Omental fat pad (tissue), 4 donors: ENCODE results near the gene PKMYT1. TPM values are rescaled to one million over a fixed set of nuclear protein-coding genes. Genes with fewer than 3 reads are reported as not detected.

Source experiments
- ATAC-seq: fragments of 150-250 bp; one replicate; pipeline ENCODE4 v1.9.1; 2016; ENCODE audit warnings: mild to moderate bottlenecking, moderate library complexity; ENCODE audit not compliant: low FRiP score
- DNase-seq: peaks from one replicate; pipeline ENCODE4 v3.0.0-alpha.2; 2019; ENCODE audit warnings: low spot score
- total RNA-seq, 4 donors: library from RNA; depleted of rRNA; stranded (reverse); fragments of >200 nt; gene quantifications; one replicate each; pipeline ENCODE4 v1.1.0, GENCODE V29; 2016
- TF ChIP-seq, protein P1 (sequence below), 3 donors: fragments of 450-650 bp; IDR thresholded peaks; one replicate each; pipeline ENCODE4 v1.5.1; 2016 to 2017; ENCODE audit warnings: antibody characterized with exemption in 3 of 3, mild to moderate bottlenecking in 3 of 3, moderate library complexity in 2 of 3

PKMYT1 gene
- total RNA-seq, 4 donors from 2014 or later, result 0.25 to 1.7 (median 0.79) TPM; not detected in 1

DNA sequence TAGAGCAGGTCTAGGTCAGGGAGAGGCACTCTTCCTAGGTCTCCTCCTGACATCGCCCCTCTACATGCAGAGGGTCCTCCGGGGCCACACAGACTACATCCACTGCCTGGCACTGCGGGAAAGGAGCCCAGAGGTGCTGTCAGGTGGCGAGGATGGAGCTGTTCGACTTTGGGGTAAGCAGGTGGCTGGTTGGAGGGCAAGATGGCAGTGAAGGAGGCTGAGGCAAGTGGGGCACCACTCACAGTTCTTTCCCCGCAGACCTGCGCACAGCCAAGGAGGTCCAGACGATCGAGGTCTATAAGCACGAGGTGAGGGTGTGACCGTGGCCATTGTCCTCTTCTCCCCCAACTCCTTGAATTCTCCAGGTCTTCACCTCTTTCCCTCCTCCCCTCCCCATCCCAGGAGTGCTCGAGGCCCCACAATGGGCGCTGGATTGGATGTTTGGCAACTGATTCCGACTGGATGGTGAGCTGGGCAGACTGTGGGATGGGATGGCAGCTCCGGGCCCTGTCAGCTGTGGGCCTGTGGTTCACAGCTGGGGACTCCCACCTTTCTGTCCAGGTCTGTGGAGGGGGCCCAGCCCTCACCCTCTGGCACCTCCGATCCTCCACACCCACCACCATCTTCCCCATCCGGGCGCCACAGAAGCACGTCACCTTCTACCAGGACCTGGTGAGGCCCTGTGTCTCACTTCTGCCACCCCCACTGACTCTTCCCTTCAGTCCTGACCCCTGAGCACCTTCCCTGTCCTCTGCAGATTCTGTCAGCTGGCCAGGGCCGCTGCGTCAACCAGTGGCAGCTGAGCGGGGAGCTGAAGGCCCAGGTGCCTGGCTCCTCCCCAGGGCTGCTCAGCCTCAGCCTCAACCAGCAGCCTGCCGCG, 46.6 kb upstream of the PKMYT1 start:
- TF ChIP-seq, protein P1, sequence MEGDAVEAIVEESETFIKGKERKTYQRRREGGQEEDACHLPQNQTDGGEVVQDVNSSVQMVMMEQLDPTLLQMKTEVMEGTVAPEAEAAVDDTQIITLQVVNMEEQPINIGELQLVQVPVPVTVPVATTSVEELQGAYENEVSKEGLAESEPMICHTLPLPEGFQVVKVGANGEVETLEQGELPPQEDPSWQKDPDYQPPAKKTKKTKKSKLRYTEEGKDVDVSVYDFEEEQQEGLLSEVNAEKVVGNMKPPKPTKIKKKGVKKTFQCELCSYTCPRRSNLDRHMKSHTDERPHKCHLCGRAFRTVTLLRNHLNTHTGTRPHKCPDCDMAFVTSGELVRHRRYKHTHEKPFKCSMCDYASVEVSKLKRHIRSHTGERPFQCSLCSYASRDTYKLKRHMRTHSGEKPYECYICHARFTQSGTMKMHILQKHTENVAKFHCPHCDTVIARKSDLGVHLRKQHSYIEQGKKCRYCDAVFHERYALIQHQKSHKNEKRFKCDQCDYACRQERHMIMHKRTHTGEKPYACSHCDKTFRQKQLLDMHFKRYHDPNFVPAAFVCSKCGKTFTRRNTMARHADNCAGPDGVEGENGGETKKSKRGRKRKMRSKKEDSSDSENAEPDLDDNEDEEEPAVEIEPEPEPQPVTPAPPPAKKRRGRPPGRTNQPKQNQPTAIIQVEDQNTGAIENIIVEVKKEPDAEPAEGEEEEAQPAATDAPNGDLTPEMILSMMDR (IDR thresholded peaks at IDR 0.05), result no peak
- DNase-seq (no peak), ATAC-seq (no peak)

DNA sequence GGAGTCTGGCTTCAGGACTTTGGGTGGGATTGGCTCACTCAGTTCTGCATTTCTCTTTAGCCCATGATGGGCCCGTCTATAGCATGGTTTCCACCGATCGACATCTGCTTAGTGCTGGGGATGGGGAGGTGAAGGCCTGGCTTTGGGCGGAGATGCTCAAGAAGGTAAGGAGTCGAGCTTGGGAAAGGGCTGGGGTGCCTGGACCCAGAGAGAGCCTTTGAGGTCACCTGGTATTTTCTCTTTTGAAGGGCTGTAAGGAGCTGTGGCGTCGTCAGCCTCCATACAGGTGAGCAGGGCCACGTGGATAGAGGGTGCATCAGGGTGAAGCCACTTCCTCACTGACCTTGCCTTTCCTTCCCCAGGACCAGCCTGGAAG, 45.7 kb upstream of the PKMYT1 start:
- DNase-seq (no peak), ATAC-seq (no peak)
- TF ChIP-seq, protein P1 (IDR thresholded peaks at IDR 0.05), result no peak

DNA sequence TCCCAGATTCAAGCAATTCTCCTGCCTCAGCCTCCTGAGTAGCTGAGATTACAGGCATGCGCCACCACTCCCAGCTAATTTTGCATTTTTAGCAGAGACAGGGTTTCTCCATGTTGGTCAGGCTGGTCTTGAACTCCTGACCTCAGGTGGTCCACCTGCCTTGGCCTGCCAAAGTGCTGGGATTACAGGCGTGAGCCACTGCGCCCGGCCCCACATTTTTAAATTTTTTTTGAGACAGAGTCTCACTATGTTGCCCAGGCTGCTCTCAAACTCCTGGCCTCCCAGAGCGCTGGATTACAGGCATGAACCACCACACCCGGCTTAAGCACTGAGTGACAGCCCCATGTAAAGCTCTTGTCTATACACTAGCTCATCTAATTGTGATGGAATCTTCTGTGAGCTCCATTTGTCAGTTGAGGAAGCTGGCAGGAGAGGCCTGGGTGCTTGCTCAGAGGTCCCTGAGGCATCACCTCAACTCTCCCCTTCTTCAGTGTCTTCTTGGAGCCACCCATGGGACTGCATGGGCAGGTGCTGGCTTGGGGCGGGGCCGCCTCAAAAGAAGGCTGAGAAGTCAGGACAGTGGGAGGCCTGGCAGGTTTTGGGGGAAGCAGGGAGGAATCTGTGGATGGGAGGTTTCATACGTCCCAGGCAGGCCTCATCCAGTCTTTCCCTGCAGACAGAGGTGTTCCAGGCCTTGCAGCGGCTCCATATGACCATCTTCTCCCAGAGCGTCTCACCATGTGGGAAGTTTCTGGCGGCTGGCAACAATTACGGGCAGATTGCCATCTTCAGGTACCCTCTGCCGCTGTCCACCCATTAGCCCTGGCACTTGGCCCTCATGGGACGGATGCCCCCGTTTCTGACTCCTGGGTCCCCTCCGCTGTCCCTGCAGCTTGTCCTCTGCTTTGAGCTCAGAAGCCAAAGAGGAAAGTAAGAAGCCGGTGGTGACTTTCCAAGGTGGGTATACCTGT, 45.1 kb upstream of the PKMYT1 start:
- ATAC-seq, result no peak
- TF ChIP-seq, protein P1 (IDR thresholded peaks at IDR 0.05), result no peak
- DNase-seq, result no peak

DNA sequence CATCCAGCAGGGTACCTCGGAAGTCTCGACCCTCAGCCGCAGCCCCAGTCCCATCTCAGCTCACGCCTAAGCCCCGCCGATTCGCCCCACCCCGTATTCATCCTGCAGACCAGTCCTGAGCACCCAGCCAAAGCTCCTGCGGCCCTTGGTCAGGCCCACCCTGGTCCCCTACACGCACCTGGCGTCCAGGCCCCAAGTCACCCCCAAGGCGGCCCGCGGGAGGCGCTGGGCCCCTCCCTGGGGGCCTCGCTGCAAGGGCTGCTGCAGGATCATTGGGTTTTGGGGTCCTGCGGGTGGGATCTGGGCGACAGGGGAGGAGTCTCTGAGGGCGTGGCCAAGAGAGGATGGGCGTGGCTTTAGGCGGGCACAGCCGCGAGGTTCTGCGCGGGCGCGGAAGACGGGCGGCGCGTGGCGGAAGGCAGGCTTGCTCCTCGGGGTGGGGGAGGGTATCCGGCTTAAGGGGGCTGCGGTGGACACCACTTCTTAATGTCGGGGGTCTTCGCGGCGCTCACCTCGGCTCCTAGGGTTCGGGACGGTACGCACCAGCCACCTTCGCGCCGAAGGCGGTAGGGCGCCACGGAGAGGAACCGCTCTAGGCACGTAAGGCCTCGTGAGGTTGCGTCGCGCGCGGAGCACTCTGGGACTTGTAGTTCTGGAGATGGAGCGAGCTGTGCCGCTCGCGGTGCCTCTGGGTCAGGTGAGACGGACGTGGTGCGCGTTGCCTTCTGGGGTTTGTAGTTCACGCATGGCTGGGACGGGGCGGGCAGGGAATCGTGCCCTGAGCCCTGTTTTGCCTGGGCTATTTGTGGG, 43.6 kb upstream of the PKMYT1 start, which contains the start of the genes HCFC1R1 and THOC6:
Gene HCFC1R1, minus strand, starts transcription at position 274 of the 810 bp plus-strand sequence. Its CDS starts 1 bp downstream, at position 273.
Gene THOC6, plus strand, starts transcription at position 367 of the 810 bp plus-strand sequence. Its CDS starts 292 bp downstream, at position 659.
- TF ChIP-seq, protein P1 (IDR thresholded peaks at IDR 0.05), result no peak
- DNase-seq, result peak; percentile 90
- peak; percentile 46 for ATAC-seq

DNA sequence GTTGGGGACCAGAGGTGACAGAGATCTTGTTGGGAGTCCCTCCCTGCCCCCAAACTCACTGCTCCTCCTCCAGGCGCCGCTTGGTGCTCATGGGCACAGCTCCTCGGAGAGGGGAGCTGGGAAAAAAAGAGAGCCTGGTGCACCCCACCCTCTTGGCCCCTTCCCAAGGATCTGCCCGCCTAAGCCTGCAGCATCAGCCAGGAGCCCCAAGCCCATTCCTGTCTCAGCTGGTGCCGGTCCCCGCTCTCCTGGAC, 43.1 kb upstream of the PKMYT1 start:
- TF ChIP-seq, protein P1 (IDR thresholded peaks at IDR 0.05), result no peak
- peak; percentile 35 for DNase-seq
- no peak for ATAC-seq

DNA sequence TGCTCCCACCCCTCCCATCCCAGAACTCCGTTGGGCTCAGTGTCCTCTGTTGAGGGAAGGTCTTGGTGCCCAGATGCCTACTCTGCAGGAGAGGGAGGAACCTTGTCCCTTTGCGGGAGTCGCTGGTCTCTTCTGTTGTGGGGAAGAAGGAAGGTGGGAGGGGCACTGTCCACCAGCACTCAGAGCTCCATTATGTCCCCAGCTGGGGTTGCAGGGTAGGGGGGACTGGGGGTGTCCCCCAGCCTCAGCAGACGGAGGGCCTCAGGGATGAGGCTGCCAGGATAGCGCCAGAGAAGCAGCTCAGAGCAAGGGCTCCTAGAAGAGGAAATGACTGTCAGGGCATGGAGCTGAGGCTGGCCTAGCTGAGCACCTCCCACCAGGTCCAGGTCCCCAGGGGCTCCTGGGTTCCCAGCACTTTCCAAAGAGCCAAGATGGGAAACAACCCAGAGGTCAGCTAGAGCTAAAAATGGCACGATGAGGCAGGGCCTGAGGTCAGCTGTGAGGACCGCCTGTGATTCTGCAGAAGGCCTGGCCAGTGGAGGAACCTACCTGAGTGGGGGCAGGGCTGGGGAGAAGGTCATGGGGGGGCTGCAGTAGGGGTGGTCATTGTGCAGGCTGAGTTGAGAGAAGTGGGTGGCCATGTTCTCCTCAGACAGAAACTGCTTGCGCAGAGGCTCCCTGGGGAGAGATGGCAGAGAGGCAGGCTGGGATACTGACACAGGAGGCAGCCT, 42.6 kb upstream of the PKMYT1 start:
- DNase-seq (no peak), ATAC-seq (no peak)
- TF ChIP-seq, protein P1 (IDR thresholded peaks at IDR 0.05), result no peak
